Left forelimb (tissue), 1 donor: ENCODE data around the gene SEMA3B.
A peak's percentile ranks its signal among the peaks of the same experiment; 100 is the strongest.
"Not testable (repeated sequence)": the region's sequence is repeated elsewhere in the genome, so short reads cannot be mapped to it uniquely, and the experiment has no call there.

ENCODE experiments used
- DNase-seq: peaks from one replicate; pipeline ENCODE4 v3.0.0-alpha.2; 2018; ENCODE audit warnings: low spot score

SEMA3B gene

GRCh38 chr3:50237754-50238548 lies 31.0 kb upstream of the SEMA3B start:
- DNase-seq: peak; percentile 81

DNA sequence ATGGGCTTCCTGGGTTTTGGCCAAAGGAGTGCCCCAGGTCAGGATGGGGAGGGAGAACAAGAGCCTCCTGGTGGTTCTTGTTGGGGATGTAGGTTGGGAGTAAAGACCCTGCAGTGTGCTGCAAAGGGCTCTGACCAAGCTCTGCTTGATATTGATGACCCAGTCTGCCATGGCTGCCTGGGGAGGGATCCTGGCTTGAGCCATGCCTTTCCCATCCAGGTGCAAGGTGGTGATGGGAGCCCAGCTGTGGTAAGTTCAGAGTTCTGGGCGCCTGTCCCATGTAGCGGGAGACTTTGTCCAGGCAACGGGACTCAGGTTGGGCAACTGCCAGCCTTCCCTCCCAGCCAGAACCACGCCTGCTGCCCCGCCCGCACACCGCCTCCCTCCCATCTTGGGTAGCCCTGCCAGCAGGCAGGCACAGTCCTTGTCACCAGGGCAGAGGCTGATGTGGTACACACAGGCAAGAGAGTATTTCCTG lies 30.4 kb upstream of the SEMA3B start:
- no peak for DNase-seq

DNA sequence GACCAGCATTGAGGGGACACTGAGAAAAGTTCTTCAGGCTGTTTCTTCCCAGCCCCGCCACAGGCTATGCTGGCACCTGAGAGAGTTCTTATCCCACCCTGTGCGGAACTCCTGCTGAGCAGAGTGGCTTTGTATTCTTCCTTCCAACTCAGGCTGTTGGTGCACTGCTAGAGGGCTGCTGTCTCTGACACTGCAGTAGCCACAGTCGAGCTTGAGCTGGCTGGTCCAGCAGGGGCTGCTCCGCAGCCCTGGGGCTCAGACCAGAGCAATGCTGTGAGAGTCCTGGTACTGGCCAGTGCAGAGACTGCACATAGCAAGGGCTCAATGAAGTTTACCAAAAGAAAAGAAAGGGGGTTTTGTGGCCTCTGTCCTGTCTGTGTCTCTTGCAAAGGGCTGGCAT lies 29.3 kb upstream of the SEMA3B start:
- DNase-seq: no peak

GRCh38 chr3:50241163-50241562 lies 27.8 kb upstream of the SEMA3B start:
- DNase-seq: no peak

DNA sequence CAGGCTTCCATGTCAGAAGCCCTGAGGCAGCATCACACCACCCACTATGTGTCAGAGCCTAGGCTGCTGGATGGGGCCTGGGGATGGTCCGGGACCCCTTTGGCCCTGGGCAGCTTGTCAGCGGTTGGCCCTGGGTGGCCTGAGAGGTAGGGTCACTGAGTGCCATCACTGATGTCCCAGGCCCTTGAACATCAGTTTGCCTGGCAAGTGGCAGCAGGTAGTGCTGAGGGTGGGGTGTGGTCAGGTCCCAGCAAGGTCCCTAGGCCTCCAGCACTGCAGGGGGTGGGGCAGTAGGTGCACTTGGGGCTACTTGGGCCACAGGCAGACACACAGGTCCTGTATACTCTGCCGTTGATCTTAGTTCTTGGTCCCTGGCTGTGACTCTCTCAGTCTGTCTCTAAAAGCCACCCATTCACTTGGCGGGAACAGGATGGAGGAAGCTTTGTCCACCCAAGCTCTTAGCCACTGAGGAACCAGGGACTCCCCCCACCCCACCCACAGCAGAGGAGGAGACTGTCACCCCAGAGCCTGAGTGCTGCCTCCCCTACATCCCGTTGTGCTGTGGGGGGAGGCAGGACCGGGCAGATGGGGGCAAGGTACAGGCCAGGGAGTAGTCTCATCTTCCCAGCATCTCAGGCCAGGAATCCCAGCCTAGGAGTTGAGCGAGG lies 27.1 kb upstream of the SEMA3B start:
- no peak for DNase-seq

- DNase-seq: no peak
These were observed 26.6 kb upstream of the SEMA3B start for GRCh38 chr3:50242381-50242770.

DNA sequence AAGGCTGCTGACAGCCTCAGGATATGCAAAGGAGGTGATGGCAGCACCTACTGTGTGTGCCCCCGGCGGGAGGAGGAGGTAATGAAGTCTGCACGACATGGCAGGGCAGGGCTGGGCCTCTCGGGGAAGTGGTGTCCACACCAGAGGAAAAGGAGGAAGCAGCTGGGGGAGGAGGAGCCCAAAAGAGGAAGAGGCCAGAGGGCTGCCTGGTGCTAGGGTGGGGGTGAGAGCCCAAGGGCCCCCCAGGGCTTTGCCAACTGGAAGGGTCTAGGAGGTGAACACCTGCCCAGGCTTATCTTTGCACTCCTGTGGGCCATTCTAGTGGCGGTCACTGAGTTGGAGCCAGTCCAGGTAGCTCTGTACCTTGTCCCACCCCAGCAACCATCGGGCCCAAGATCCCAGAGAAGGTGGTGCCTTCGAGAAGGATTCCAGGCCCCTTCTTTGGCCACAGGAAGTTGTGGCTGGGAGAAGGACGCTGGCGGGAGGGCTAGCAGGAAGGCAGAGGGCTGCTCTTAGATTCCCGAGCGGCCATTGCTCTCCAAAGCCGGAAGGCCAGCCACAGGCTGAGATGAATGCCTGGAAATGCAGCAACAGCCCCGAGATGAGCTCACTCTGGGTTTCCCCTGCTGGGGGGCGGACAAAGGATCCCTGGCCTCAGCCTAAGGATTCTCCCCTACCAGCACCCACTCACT lies 25.9 kb upstream of the SEMA3B start:
- no peak for DNase-seq

DNA sequence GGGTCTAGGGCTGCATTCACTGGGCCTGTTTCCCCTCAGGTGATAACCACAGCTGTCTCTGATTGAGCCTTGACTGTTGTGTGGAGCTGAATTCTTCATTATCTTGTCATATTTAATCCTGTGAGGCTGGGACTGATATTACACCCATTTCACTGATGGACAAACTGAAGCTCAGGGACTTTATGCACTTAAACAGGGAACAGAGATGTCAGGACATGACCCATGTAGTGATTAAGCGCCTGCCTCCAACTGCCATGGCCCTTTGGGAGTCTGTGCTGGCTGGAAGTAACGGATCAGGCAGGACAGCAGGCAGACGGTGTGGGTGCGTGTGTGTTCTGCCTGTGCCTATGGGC lies 25.4 kb upstream of the SEMA3B start:
- no peak for DNase-seq

DNA sequence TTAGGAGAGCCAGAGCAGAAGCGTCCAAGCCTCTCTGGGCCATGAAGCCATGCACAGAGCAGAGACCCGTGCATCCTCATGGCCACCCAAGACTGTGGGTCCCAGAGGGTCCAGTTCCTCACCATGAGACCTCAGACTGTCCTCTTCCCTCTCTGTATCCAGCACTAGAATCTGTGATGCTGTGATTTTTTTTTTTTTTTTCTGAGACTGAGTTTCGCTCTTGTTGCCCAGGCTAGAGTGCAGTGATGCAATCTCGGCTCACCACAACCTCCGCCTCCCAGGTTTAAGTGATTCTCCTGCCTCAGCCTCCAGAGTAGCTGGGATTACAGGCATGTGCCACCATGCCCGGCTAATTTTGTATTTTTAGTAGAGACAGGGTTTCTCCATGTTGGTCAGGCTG lies 24.1 kb upstream of the SEMA3B start:
- DNase-seq: not testable (repeated sequence)

DNA sequence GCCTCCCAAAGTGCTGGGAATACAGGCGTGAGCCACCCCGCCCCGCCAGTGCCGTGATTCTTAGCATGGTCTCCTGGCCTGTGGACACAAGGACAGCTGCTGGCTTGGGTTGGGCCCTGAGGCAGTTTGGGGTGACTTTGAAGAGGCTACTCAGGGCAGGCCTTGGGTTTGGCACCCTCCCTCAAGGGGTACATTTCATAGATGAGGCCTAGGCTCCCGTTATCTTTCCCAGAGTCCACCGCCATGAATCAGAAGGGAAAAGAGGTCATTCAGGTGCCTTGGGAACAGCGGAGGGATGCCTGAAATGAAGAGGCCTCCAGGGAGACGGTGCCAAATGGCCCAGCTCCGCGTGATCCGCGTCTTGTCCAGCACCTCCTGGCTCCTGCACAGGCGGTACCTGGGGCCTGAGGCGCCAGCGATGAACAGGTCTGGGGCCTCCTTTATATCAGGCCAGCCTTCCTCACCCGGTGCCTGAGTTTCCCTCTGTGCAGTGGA lies 23.6 kb upstream of the SEMA3B start:
- no peak for DNase-seq

DNA sequence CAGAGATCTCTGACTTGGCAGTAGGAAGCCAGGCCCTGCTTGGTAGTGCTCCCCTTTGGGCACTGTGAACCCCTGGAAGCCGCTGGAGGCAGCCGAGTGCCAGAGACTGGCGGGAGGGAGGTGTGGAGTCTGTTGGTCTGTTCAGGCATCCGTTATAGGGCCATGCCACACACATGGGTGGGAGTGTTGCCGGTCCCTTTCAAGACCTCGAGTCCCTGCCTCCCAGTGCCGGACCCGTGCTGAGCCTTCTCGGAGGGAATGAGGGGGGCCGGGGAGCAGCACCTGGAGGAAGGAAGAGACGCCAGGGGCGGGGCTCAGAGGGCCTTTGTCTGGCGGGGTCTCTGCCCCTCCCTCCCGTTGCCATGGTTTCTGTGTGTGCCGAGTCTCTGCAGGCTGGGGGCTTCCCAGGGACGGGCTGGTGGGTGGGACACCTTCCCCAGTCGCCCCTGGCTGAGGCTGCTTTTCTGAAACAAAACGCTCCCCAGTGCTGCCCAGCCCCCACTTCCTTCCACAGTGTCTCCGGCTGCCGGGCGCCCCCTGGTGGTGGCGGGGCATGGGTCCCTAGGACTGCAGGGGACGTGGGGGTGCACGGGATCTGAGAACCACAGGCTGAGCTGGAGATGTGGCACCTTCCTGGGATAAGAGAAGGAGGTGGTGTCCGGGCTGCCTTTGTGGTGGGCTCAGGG lies 23.0 kb upstream of the SEMA3B start:
- DNase-seq: peak; percentile 94

GRCh38 chr3:50246517-50246954 lies 22.4 kb upstream of the SEMA3B start:
- no peak for DNase-seq

DNA sequence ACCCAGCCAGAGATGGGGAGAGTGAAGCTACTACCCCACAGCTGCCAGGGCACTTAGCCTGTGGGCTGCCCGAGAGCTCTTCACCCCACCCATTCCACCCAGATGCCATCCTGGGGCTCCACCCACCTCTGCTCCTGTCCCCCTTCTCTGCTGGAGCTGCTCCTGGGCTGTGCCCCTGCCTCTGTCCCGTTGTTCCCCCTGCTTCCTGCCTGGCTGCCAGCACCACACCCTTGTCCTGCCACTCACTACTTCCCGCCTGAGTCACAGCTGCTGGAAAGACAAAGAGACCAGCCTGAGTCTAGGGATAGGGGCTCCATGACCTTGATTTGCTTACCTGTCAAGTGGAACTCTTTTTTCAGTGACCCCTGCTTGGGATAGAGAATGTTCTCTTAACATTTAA lies 20.6 kb upstream of the SEMA3B start:
- no peak for DNase-seq

- no peak for DNase-seq
These were observed 19.5 kb upstream of the SEMA3B start for GRCh38 chr3:50249457-50249856.

DNA sequence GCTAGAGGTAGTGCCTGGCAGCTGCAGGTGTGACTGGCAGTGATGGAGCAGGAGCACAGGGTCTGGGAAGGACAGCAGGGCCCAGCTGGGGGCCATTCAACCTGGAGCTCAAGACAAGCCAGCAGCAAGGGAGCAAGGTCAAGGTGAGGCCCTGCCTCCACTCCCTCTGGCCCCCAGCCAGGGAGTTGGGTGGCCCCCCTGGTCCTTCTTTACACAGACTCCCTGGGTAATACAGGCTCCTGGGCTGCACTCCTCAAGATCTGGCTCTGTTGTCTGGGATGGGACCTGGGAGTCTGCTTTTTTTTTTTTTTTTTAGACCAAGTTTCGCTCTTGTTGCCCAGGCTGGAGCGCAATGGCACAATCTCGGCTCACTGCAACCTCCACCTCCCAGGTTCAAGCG lies 18.4 kb upstream of the SEMA3B start:
- no peak for DNase-seq

DNA sequence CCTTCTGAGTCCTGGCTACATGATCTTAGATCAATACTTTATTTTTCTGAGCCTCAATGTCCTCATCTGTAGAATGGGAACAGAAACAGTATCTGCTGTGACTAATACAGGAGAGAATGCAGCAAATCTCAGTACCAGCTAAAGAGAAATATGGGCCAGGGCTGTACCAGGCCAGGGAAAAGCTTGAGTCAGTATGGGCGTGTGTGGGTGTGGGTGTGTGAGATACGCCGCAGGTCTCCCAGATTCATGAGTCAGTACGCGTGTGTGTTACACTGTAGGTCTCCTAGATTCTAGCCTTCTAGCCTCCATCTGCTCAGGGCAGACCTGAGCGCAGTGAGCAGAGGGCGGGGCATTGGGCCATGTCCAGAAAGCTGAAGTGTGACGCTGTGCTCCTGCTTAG lies 17.7 kb upstream of the SEMA3B start:
- DNase-seq: no peak

DNA sequence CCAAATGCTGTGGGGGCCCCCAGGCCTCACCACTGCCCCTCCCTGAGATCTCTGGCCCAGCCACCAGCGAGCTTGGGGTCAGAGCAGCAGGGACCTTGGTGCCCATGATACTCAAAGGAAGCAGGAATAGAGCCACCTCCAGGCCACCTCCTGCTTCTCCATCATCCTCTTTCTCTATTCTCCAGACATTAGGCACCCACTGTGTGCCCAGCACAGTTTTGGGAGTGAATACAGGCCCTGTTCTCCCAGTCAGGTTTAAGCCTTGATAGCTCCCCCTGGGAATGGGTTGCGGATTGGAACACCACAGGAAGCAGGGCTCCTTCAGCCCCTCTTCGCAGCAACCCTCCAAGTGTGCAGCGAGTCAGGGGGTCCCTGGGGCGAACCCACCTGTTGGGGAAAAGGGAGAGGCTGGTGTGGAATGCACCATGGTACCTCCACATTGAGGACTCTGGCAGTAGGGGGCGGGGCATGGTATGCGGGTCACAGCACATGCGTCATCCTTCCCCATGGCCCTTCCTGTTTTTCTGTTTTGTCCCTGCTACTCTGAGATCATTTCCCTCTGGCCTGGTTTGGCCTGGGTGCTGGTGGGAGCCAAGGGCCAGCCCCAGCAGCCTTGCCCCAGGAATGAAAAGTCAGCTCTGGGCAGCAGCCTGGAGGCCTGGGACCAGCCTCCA lies 14.2 kb upstream of the SEMA3B start:
- no peak for DNase-seq

DNA sequence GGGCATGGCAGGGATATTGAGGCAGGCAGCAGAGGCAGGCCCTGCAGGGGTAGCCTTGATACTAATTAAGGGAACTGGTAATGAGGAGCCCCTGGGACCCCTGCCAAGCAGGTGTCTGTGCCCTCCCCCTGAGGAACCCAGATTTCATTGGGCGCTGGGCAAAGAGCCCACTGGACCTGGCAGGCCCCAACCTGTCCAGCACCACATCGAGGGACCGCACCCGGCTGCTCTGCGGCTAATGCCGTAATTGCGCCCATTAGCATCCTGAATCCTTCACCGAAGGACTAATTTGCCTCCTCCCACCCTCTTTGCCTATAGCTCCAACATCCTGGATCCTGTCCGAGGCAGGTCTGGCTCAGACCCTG lies 13.7 kb upstream of the SEMA3B start:
- DNase-seq: no peak

DNA sequence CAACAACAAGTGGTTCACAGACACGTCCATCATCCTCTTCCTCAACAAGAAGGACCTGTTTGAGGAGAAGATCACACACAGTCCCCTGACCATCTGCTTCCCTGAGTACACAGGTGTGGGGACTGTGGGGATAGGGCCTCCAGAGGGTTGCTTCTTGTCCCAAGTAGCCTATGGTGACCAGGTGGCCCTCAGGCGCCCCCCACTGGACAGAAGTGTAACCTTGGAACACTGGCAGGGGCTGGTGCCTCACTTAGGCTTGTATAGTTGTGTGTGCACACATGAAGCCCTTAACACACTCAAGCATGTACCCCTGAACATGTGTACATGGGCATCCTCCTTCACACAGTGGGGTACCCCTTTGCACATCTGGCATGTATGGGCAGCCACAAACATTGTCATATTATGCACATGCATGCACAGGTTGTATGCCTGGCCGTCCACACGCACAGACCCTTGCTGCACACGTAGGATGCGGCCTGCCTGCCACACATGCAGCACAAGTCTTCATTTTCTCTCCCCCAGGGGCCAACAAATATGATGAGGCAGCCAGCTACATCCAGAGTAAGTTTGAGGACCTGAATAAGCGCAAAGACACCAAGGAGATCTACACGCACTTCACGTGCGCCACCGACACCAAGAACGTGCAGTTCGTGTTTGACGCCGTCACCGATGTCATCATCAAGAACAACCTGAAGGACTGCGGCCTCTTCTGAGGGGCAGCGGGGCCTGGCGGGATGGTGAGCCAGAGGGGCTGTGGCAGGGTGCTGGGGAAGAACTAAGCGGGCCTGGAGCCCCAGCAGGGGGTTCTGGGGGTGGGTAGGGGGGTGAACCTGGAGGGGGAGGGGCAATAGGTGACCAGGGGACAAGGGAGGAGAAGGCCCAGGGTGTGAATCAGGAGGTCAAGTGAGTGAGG lies 11.7 kb upstream of the SEMA3B start:
- DNase-seq: no peak

GRCh38 chr3:50258029-50258680 lies 10.8 kb upstream of the SEMA3B start:
- DNase-seq: no peak
